ENCODE data around the gene SPCS1.
"Not testable (repeated sequence)": the region's sequence is repeated elsewhere in the genome, so short reads cannot be mapped to it uniquely, and the experiment has no call there.

SPCS1 gene

DNA sequence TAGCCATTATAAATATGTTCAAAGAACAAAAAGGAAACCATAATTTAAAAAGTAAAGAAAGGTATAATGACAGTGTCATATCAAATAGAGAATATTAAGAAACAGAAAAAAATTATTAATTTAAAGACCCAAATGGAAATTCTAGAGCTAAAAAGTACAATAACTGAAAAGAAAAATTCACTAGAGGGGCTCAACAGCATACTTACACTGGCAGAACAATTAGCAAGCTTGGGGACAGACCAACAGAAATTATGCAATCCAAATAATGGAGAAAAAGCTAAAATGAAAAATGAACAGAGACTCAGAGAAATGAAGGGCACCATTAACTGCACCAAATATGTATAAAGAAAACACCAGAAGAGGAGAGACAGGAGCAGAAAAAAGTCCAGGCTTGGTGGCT is 13.7 kb downstream of the SPCS1 start:
- no peak overlapping the region for H3K4me3 ChIP-seq (replicated peaks; ENCODE audit: low read depth, low read length)
- no peak for TF ChIP-seq CTCF (IDR thresholded peaks at IDR 0.05; ENCODE audit: low read length, missing control alignments)
- no peak for DNase-seq (ENCODE audit: low read depth)

DNA sequence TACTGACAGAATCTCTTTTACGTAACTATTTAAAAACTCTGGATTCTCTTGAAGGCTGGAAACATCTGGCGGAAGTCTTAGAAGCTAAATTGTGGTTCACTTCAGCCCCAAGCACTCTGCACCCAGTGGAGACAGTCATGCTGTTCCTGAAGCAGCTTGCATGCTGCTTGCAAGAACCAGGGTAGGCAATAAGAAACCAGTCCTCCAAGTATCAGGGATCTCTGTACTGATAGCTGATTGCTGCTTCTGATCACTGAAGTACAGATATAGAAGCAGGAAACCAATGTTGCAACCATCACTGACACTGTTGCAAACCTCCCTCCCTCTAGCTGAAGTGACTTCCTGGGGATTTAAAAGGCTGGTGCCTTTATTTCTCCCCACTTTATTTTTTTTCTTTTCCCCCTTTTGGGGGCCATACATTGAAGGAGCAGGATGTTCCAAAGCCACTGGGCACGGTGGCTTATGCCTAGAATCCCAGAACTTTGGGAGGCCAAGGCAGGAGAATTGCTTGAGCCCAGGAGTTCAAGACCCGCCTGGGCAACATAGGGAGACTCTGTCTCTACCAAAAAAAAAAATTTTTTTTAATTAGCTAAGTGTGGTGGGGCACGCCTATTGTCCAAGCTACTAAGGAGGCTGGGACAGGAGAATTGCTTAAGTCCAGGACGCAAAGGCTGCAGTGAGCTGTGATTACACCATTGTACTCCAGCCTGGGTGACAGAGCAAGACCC is 15.3 kb downstream of the SPCS1 start:
- TF ChIP-seq CTCF (IDR thresholded peaks at IDR 0.05; ENCODE audit: low read length, missing control alignments): no peak

GRCh38 chr3:52721730-52722008 is 15.8 kb downstream of the SPCS1 start:
- no peak for TF ChIP-seq CTCF (IDR thresholded peaks at IDR 0.05; ENCODE audit: low read length, missing control alignments)
- H3K4me3 ChIP-seq (replicated peaks; ENCODE audit: low read depth, low read length): no peak overlapping the region
- DNase-seq (ENCODE audit: low read depth): no peak

More for the DNA sequence above, 15.3 kb downstream of the SPCS1 start:
- no peak overlapping the region for H3K4me3 ChIP-seq (replicated peaks; ENCODE audit: low read depth, low read length)
- peak; percentile 18 for DNase-seq (ENCODE audit: low read depth)

GRCh38 chr3:52722491-52722890 is 16.6 kb downstream of the SPCS1 start:
- no peak for TF ChIP-seq CTCF (IDR thresholded peaks at IDR 0.05; ENCODE audit: low read length, missing control alignments)
- DNase-seq (ENCODE audit: low read depth): no peak
- H3K4me3 ChIP-seq (replicated peaks; ENCODE audit: low read depth, low read length): no peak overlapping the region

DNA sequence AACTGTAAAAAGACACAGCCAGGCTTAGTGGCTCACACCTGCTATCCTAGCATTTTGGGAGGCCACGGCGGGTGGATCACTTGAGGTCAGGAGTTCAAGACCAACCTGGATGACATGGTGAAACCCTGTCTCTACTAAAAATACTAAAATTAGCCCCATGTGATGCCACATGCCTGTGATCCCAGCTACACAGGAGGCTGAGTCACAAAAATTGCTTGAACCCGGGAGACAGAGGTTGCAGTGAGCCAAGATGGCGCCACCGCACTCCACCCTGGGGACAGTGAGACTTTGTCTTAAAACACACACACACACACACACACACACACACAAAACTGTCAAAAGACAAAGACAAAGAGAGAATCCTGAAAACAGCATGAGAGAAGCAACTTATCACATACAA is 18.0 kb downstream of the SPCS1 start:
- no peak overlapping the region for H3K4me3 ChIP-seq (replicated peaks; ENCODE audit: low read depth, low read length)
- no peak for TF ChIP-seq CTCF (IDR thresholded peaks at IDR 0.05; ENCODE audit: low read length, missing control alignments)
- DNase-seq (ENCODE audit: low read depth): no peak

DNA sequence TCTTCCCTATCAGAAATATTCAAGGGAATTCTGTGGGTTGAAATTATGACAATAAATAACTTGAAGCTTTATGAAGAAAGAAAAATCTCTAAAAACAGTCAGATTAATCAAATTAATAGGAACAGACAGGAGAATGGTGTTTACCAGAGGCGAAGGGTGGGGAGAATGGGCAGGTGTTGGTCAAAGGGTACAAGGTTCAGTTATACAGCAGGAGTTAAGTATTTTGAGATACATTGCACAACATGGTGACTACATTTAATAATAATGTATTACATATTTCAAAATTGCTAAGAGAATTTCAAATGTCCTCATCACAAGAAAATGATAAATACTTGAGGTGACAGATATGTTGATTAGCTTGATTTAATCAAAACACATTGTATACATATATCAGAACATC is 18.6 kb downstream of the SPCS1 start:
- no peak for DNase-seq (ENCODE audit: low read depth)
- no peak overlapping the region for H3K4me3 ChIP-seq (replicated peaks; ENCODE audit: low read depth, low read length)
- TF ChIP-seq CTCF (IDR thresholded peaks at IDR 0.05; ENCODE audit: low read length, missing control alignments): no peak

DNA sequence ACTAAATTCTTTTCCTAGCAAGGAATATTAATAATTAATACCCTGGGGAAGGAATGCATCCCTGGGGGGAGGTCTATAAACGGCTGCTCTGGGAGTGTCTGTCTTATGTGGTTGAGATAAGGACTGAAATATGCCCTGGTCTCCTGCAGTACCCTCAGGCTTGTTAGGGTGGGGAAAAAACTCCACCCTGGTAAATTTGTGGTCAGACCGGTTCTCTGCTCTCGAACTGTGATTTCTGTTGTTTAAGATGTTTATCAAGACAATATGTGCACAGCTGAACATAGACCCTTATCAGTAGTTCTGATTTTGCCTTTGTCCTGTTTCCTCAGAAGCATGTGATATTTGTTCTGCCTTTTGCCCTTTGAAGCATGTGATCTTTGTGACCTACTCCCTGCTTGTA is 22.8 kb downstream of the SPCS1 start:
- DNase-seq (ENCODE audit: low read depth); H3K4me3 ChIP-seq (replicated peaks; ENCODE audit: low read depth, low read length): not testable (repeated sequence)

All from fibroblast of pulmonary artery (primary cell).